Measurements from ENCODE around the gene SLC9A3.
"Not testable (repeated sequence)": the region's sequence is repeated elsewhere in the genome, so short reads cannot be mapped to it uniquely, and the experiment has no call there.

Gene SLC9A3

GRCh38 chr5:489689-490080, 34.6 kb downstream of the SLC9A3 start:
- no peak for DNase-seq (ENCODE audit: low read depth)

GRCh38 chr5:488744-489688, 35.2 kb downstream of the SLC9A3 start:
- DNase-seq (ENCODE audit: low read depth), result no peak

GRCh38 chr5:488241-488640, 36.0 kb downstream of the SLC9A3 start:
- DNase-seq (ENCODE audit: low read depth), result no peak

DNA sequence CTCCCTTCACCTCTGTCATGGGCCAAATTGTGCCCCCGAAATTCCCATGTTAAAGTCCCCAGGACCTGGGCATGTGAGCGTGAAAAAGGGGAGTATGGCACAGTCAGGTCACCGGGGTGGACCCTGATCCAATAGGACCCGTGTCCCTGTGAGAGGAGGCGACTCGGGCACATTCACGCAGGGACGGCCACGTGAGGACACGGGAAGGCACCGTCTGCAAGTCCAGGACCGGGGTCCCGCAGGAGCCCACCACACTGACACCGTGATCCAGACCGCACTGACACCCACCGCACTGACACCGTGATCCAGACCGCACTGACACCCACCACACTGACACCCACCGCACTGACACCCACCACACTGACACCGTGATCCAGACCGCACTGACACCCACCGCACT, 37.7 kb downstream of the SLC9A3 start:
- not testable (repeated sequence) for DNase-seq (ENCODE audit: low read depth)

- no peak for DNase-seq (ENCODE audit: low read depth)
Observed at GRCh38 chr5:485946-486491, 38.2 kb downstream of the SLC9A3 start.

DNA sequence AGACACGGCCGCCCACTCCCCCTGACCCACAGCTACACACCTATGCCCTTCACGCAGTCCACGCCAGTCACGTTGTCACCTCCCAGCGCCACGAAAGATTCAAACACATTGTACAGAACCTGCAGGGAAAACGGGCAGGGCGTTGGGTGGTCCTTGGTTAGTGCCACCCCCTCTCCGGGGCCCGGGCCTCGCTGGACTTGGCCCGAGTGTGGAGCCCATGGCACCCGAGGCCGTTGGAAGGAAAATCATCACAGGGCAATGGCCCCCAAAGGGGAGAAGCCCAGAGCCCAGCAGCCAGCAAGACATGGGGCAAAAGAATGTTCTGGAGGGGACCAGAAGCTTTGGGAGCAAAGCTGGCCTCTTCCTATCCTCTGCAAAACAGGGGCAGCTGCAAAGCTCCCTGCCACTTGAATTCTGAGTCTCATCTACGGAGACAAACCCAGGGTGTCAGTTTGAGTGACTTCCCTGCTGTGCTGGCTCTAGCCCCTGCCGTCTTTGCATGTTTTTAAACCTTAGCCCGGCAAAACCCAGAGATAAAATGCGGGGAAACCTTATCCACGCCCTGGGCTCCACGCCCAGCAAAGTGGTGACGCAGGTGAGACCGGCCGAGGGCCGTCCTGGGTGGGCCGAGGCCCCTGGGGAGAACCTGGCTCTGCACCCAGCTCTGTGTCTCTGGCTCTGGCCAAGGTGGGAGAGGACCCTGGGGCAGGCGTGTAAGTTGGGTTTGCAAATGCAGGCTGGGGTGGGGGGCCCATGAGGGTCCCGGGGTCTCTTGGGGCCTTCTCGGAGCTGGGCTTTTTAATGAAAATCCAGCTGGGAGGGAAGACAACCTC, 38.9 kb downstream of the SLC9A3 start:
- no peak for DNase-seq (ENCODE audit: low read depth)

DNA sequence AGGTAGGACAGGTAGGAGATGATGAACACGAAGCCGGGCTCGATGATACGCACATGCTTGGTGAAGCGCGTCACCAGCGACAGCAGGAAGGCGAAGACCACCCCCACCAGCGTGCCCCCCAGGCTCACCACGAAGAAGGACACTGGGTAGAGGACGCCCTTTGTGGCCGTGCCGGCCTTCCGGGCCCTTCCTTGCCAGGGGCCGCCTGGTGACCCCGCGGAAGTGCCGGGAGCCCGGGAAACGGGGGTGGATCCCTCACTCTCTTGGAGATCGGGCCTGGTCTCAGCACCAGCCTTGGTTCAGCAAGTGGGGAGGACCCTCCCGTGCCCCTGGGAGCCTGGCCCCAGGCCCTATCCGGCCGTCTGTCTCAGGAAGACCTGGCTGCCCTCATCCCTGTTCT, 39.7 kb downstream of the SLC9A3 start:
- no peak for DNase-seq (ENCODE audit: low read depth)

GRCh38 chr5:483434-484140, 40.7 kb downstream of the SLC9A3 start:
- no peak for DNase-seq (ENCODE audit: low read depth)

- no peak for DNase-seq (ENCODE audit: low read depth)
Observed at GRCh38 chr5:483011-483410, 41.2 kb downstream of the SLC9A3 start.

DNA sequence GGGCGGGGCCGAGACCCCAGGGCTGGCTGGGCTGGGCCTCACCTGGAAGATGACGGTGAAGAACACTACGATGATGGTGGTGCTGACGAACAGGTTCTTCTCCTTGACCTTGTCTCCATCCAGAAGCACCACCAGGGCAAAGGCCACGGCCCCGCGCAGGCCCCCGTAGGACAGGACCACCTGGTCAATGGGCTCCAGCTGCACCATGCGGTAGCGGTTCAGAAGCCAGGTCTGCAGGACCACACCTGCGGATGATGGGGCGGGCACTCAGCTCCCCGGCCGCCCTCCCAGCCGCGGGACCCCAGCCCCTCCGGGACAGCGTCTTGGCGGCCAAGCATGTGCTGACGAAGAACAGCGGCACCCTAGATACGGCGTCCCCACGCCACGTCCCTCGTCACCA, 41.7 kb downstream of the SLC9A3 start:
- no peak for DNase-seq (ENCODE audit: low read depth)

- no peak for DNase-seq (ENCODE audit: low read depth)
Observed at GRCh38 chr5:482021-482420, 42.2 kb downstream of the SLC9A3 start.

GRCh38 chr5:481347-481746, 42.9 kb downstream of the SLC9A3 start:
- no peak for DNase-seq (ENCODE audit: low read depth)

DNA sequence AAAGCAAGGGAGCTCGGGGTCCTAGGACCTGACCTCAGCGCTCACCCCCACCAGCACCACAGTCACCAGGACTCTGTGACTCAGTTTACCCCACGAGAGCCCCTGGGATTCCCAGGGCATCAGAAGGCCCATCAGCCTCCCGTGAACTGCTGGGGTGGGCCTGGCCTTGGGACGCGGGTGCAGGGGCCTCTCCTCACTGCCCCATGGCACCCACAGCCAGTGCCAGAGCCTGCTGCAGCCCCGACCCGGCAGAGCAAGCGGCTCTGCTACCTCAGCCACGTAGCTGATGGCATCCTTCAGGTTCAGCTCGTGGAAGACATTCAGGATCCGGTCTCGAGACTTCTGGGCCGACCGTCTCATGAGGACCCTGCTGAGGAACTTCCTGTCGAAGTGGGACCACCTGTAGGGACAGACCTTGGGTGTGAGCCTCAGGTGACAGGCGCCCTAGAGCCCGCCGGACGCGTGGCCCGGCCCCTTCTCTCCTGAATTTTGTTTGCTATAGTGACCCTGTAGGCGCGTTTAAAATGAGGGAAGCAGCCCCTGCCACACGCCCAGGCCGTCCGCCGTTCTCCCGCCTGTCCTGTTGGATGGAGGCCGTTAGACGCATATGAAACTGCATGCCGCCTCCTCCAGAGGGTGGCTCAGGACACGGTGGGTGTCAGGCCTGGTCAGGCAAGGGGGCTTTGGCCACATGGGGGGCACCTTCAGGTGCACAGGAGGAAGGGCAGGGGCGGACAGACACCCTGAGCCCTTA, 44.5 kb downstream of the SLC9A3 start:
- DNase-seq (ENCODE audit: low read depth), result no peak

DNA sequence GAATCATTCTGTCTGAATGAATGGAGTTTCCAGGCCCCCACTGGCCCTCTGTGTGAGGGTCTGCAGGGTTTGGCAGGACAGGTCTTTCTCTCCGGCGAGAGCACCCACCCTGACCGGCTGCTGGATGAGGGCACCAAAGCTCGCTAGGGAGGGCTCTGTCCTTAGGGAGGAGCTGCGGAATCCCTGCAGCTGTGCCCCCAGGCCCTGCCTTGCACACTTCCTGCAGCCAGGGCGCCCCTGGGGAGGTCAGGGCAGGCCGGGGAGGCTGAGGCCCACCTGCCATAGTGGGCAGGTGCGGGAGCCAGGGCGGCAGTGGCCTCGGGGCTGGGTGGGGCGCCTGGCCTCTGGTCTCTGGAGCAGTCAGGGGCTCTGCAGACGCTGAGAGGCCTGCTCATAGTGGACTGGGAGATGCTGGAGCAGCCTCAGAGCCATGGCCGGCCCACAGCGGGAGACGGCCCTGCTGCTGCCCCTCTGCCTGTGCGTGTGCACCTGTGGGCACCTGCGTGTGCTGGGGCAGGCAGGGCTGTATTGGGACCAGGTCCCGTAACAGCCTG, 45.2 kb downstream of the SLC9A3 start:
- no peak for DNase-seq (ENCODE audit: low read depth)

GRCh38 chr5:478369-478981, 45.8 kb downstream of the SLC9A3 start:
- DNase-seq (ENCODE audit: low read depth), result no peak

DNA sequence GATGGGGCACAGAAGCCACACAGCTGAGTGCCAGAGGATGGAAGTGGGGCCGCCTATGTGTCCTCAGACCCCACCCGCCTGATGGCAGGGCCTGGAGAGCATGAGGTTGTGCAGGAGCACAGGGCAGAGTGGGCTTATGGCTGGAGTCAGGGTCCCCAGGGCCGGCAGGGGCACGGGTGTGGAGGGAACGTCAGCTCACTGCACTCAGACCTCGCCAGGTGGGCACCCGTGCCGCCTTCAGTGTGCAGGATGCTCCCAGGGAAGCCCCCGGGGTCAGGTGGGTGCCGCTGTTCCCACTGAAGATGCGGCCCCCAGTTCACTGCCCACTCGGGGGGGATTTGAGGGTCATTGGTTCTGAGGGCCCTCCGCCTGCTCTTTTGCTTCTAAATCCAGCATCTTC, 46.4 kb downstream of the SLC9A3 start:
- DNase-seq (ENCODE audit: low read depth), result no peak

- no peak for DNase-seq (ENCODE audit: low read depth)
Observed at GRCh38 chr5:477247-477646, 47.0 kb downstream of the SLC9A3 start.

- DNase-seq (ENCODE audit: low read depth), result no peak
Observed at GRCh38 chr5:476814-477175, 47.5 kb downstream of the SLC9A3 start.

DNA sequence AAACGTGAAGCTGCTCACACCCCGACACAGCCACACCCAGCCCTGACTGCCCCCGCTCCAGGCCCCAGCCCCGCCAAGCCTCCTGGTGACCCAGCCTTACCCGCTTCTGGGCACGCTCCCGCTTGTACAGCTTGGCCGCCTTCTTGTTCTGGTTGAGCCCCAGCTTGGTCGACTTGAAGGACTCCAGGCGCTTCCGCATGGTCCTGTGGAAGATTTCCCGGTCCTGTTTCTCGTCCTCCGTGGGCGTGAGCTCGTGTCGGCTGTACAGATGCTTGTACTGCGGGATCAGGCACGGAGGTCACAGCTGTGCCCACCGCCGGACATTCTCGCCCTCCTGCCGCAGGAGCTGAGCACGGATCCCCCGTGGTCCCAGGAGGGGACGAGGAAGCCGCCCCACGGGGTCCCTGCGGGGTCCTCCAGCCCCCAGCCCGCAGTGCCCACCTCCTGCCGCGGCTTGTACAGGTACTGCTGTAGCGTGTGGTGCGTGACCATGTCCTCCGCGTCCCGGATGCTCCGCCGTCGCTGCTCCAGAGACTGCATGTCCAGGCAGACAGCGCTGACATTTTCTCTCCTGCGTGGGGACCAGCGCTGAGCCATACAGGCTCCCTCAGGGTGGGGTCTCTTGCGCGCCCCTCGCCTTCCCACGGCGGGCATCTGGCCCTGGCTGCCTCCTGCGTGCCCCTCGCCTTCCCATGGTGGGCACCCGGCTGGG, 48.0 kb downstream of the SLC9A3 start:
- no peak for DNase-seq (ENCODE audit: low read depth)

- no peak for DNase-seq (ENCODE audit: low read depth)
Observed at GRCh38 chr5:475704-476101, 48.5 kb downstream of the SLC9A3 start.
